Subcutaneous adipose tissue (tissue), 4 donors: ENCODE measurements around the gene SPAG17. TPM values are rescaled to one million over a fixed set of nuclear protein-coding genes. Genes with fewer than 3 reads are reported as not detected.

ENCODE experiments used
- CTCF ChIP-seq: fragments of 450-650 bp; IDR thresholded peaks from one replicate; pipeline ENCODE4 v1.5.1; 2016; ENCODE audit warnings: low read depth, mild to moderate bottlenecking, control low read depth, antibody characterized with exemption, moderate library complexity
- total RNA-seq, 4 donors: library from RNA; depleted of rRNA; stranded (reverse); fragments of >200 nt; gene quantifications; one replicate each; pipeline ENCODE4 v1.1.0, GENCODE V29; 2016

SPAG17 gene
- total RNA-seq, 4 donors from 2014 or later, result 0.82 to 2.7 (median 1.6) TPM

DNA sequence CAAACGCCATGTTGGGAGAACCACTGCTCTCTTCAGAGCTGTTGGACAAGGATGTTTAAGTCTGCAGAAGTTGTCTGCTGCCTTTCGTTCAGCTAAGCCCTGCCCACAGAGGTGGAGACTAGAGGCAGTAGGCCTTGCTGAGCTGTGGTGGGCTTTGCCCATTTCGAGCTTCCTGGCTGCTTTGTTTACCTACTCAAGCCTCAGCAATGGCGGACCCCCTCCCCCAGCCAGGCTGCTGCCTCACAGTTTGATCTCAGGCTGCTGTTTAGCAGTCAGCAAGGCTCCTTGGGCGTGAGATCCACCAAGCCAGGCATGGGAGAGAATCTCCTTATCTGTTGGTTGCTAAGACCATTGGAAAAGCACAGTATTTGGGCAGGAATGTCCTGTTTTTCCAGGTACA, 180.7 kb downstream of the SPAG17 start:
- TF ChIP-seq CTCF, result no peak

DNA sequence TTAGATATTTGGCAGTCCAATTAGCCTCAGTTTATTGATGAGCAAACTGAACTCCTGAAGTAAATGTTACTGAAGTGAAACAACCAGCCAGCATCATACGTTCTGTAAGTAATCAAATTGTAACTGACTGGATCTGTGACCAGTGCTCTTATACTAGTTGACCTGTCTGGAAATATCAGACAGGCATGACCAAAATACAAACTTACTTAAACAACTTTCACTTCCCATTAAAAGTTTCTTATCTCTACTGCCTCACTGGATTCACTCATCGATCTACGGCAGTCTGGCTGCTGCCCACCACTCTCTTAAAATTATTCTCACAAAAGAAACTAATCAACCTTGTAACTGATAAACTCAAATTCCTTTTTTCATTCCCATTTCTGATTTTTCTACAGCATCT, 199.1 kb downstream of the SPAG17 start:
- no peak for TF ChIP-seq CTCF

DNA sequence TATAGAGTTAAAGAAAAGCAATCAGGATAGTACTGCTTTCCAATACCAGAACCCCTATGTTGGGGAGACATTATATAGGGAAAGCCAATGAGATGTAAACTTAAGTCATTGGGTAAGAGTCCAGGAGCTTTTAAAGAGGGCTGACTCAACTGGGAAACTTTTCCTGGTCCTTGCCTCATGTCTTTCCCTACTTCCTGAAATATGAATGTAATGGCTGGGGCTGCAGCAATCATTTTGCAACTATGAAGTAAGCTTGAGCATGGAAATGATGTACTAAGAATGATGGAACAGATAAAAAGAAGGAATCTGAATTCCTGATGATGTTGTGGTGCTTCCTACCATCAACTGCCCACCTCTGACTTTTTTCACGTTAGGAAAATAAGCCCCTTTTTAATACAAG, 199.8 kb downstream of the SPAG17 start:
- no peak for TF ChIP-seq CTCF

GRCh38 chr1:117981455-117982192, 203.4 kb downstream of the SPAG17 start:
- TF ChIP-seq CTCF, result no peak

DNA sequence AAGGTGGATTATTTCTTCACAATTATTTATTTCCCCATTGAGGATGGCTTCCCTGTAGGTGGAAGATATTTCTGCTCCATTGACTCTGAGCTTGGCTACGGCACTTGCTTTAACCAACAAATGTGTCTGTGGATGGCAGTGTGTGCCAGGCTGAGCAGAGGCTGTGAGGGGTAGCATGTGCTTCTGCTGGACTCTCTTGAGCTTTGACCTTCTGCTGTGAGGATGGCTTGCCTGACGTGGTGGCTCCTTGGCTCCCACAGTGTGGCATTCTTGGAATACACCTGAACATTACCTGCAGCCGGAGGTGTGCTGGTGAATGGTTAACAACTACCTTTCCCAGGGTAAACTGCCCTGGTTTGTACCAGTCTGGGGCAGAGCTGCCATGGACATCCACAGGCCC, 208.6 kb downstream of the SPAG17 start:
- TF ChIP-seq CTCF, result no peak

DNA sequence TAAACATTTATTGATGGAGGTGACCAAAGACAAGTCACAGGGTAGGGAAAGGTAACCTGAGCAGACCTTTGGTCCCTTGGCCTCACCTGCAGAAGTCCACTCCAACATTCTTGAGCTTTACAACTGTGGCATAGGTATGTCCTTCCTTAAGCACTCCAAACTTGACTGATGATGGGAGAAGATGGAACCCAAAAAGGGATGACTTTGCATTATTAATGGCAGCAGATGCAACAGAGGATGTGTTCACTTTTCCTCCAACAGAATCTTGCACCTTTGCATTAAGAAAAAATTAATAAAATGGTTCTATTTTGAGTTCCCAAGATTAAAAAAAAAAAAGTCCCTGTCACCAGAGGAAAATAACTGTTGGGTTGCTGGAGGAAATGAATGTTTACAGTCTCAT, 213.3 kb downstream of the SPAG17 start:
- no peak for TF ChIP-seq CTCF

- TF ChIP-seq CTCF, result no peak
Measured at GRCh38 chr1:117970252-117970651, 214.8 kb downstream of the SPAG17 start.
